ENCODE data around the gene DLD. TPM values are rescaled to one million over a fixed set of nuclear protein-coding genes. Genes with fewer than 3 reads are reported as not detected.

The DLD gene
- total RNA-seq, 2 donors from 2014 or later: 77.4 to 84.1 TPM

- no peak overlapping the region for H3K4me3 ChIP-seq
- WGBS: 75% methylated on average over 6 of the region's 6 CpGs
- H3K9me3 ChIP-seq: no peaks in the 10 kb centered on the region
- no peak overlapping the region for H3K27ac ChIP-seq
- no peaks in the 10 kb centered on the region for H3K4me1 ChIP-seq (replicated peaks)
- TF ChIP-seq POLR2AphosphoS5 (IDR thresholded peaks at IDR 0.05) (no peak), CTCF (IDR thresholded peaks at IDR 0.05) (no peak), POLR2A (IDR thresholded peaks at IDR 0.05) (no peak)
- no peaks in the 10 kb centered on the region for H3K36me3 ChIP-seq
- no peaks in the 10 kb centered on the region for H3K27me3 ChIP-seq (replicated peaks; ENCODE audit: insufficient read depth)
- no peak for DNase-seq (ENCODE audit: low spot score)
- intact Hi-C loops (cut with DNase I): no loop called here
Observed at GRCh38 chr7:107946881-107947280, 55.9 kb downstream of the DLD start.

GRCh38 chr7:107948645-107949442 lies 57.9 kb downstream of the DLD start:
- intact Hi-C loops (cut with DNase I): no loop called here
- Histone ChIP-seq H3K36me3 (no peaks in the 10 kb centered on the region), H3K4me3 (no peak overlapping the region), H3K4me1 (replicated peaks) (no peaks in the 10 kb centered on the region), H3K27me3 (replicated peaks; ENCODE audit: insufficient read depth) (no peaks in the 10 kb centered on the region), H3K27ac (no peak overlapping the region), H3K9me3 (no peaks in the 10 kb centered on the region)
- DNase-seq (ENCODE audit: low spot score): no peak
- TF ChIP-seq POLR2A (IDR thresholded peaks at IDR 0.05) (no peak), CTCF (IDR thresholded peaks at IDR 0.05) (no peak), POLR2AphosphoS5 (IDR thresholded peaks at IDR 0.05) (no peak)
- 51% methylated on average over 7 of the region's 7 CpGs for WGBS

- intact Hi-C loops (cut with DNase I): no loop called here
- Histone ChIP-seq H3K27me3 (replicated peaks; ENCODE audit: insufficient read depth) (no peaks in the 10 kb centered on the region), H3K4me3 (no peak overlapping the region), H3K4me1 (replicated peaks) (no peaks in the 10 kb centered on the region), H3K36me3 (no peaks in the 10 kb centered on the region), H3K27ac (no peak overlapping the region), H3K9me3 (no peaks in the 10 kb centered on the region)
- WGBS: 66% methylated on average over 1 of the region's 1 CpG
- TF ChIP-seq POLR2AphosphoS5 (IDR thresholded peaks at IDR 0.05) (no peak), CTCF (IDR thresholded peaks at IDR 0.05) (no peak), POLR2A (IDR thresholded peaks at IDR 0.05) (no peak)
- DNase-seq (ENCODE audit: low spot score): no peak
Observed at GRCh38 chr7:107949443-107949935, 58.5 kb downstream of the DLD start.

GRCh38 chr7:107951172-107951787 lies 60.3 kb downstream of the DLD start:
- H3K9me3 ChIP-seq: no peaks in the 10 kb centered on the region
- no peak for DNase-seq (ENCODE audit: low spot score)
- no peaks in the 10 kb centered on the region for H3K4me1 ChIP-seq (replicated peaks)
- H3K27ac ChIP-seq: no peak overlapping the region
- no peak overlapping the region for H3K4me3 ChIP-seq
- intact Hi-C loops (cut with DNase I): no loop called here
- 89% methylated on average over 14 of the region's 14 CpGs for WGBS
- H3K27me3 ChIP-seq (replicated peaks; ENCODE audit: insufficient read depth): no peaks in the 10 kb centered on the region
- TF ChIP-seq CTCF (IDR thresholded peaks at IDR 0.05) (no peak), POLR2AphosphoS5 (IDR thresholded peaks at IDR 0.05) (no peak), POLR2A (IDR thresholded peaks at IDR 0.05) (no peak)
- no peaks in the 10 kb centered on the region for H3K36me3 ChIP-seq
